ENCODE data around the gene VAPB. TPM values are rescaled to one million over a fixed set of nuclear protein-coding genes. Genes with fewer than 3 reads are reported as not detected.
A peak's percentile ranks its signal among the peaks of the same experiment; 100 is the strongest.

The VAPB gene
- total RNA-seq, 1 donor from 2014 or later = 61.5 TPM

GRCh38 chr20:58375759-58376352 lies 13.2 kb upstream of the VAPB start:
- Histone ChIP-seq H3K27ac (ENCODE audit: low read depth, low read length) (no peak overlapping the region), H3K4me1 (ENCODE audit: insufficient read depth, low read length) (no peaks in the 10 kb centered on the region), H4K20me1 (ENCODE audit: insufficient read depth, low read length) (no peaks in the 10 kb centered on the region), H3K36me3 (ENCODE audit: insufficient read depth, low read length) (no peaks in the 10 kb centered on the region), H3K79me2 (ENCODE audit: insufficient read depth, low read length) (no peaks in the 10 kb centered on the region), H3K9ac (ENCODE audit: low read length) (no peak overlapping the region), H3K27me3 (ENCODE audit: insufficient read depth, low read length) (no peaks in the 10 kb centered on the region), H3K4me3 (ENCODE audit: insufficient read depth, low read depth, low read length) (no peak overlapping the region), H3K9me3 (ENCODE audit: insufficient read depth, low read depth, low read length) (no peaks in the 10 kb centered on the region), H2AFZ (ENCODE audit: low read depth, low read length) (peak overlapping the region; percentile 19), H3K4me2 (ENCODE audit: low read length) (peak overlapping the region; percentile 68)
- H3K27ac Mint-ChIP-seq (ENCODE audit: unreplicated experiment) = peak overlapping the region; percentile 58
- no peak for TF ChIP-seq CTCF (IDR thresholded peaks at IDR 0.05; ENCODE audit: insufficient read depth, low read depth, low read length)
- no peak for TF ChIP-seq EZH2 (IDR thresholded peaks at IDR 0.05; ENCODE audit: insufficient read depth, low read length)
- FAIRE-seq (no peak), DNase-seq (ENCODE audit: low read depth) (no peak)
- H3K4me1 Mint-ChIP-seq (ENCODE audit: low read depth, unreplicated experiment) = peaks cover 7% of the 10 kb centered on the region
- peaks cover 5% of the 10 kb centered on the region for H3K9me3 Mint-ChIP-seq (ENCODE audit: unreplicated experiment)
- H3K4me3 Mint-ChIP-seq (ENCODE audit: unreplicated experiment) = no peak overlapping the region
- no peaks in the 10 kb centered on the region for H3K36me3 Mint-ChIP-seq (ENCODE audit: low read depth, unreplicated experiment)
- no peaks in the 10 kb centered on the region for H3K27me3 Mint-ChIP-seq (ENCODE audit: low read depth, unreplicated experiment)

GRCh38 chr20:58377017-58377416 lies 12.0 kb upstream of the VAPB start:
- Histone ChIP-seq H3K79me2 (ENCODE audit: insufficient read depth, low read length) (no peaks in the 10 kb centered on the region), H3K27ac (ENCODE audit: low read depth, low read length) (no peak overlapping the region), H2AFZ (ENCODE audit: low read depth, low read length) (no peak overlapping the region), H3K9me3 (ENCODE audit: insufficient read depth, low read depth, low read length) (peaks cover 3% of the 10 kb centered on the region), H3K27me3 (ENCODE audit: insufficient read depth, low read length) (no peaks in the 10 kb centered on the region), H4K20me1 (ENCODE audit: insufficient read depth, low read length) (no peaks in the 10 kb centered on the region), H3K4me2 (ENCODE audit: low read length) (no peak overlapping the region), H3K4me3 (ENCODE audit: insufficient read depth, low read depth, low read length) (no peak overlapping the region), H3K4me1 (ENCODE audit: insufficient read depth, low read length) (no peaks in the 10 kb centered on the region), H3K9ac (ENCODE audit: low read length) (no peak overlapping the region), H3K36me3 (ENCODE audit: insufficient read depth, low read length) (no peaks in the 10 kb centered on the region)
- no peak overlapping the region for H3K4me3 Mint-ChIP-seq (ENCODE audit: unreplicated experiment)
- H3K36me3 Mint-ChIP-seq (ENCODE audit: low read depth, unreplicated experiment) = no peaks in the 10 kb centered on the region
- DNase-seq (ENCODE audit: low read depth) (no peak), FAIRE-seq (no peak)
- no peak overlapping the region for H3K27ac Mint-ChIP-seq (ENCODE audit: unreplicated experiment)
- peaks cover 13% of the 10 kb centered on the region for H3K9me3 Mint-ChIP-seq (ENCODE audit: unreplicated experiment)
- TF ChIP-seq CTCF (IDR thresholded peaks at IDR 0.05; ENCODE audit: insufficient read depth, low read depth, low read length) (no peak), EZH2 (IDR thresholded peaks at IDR 0.05; ENCODE audit: insufficient read depth, low read length) (no peak)
- H3K4me1 Mint-ChIP-seq (ENCODE audit: low read depth, unreplicated experiment) = peaks cover 7% of the 10 kb centered on the region
- H3K27me3 Mint-ChIP-seq (ENCODE audit: low read depth, unreplicated experiment) = no peaks in the 10 kb centered on the region

GRCh38 chr20:58377766-58378401 lies 11.1 kb upstream of the VAPB start:
- Mint-ChIP-seq H3K27ac (ENCODE audit: unreplicated experiment) (no peak overlapping the region), H3K4me3 (ENCODE audit: unreplicated experiment) (no peak overlapping the region), H3K36me3 (ENCODE audit: low read depth, unreplicated experiment) (no peaks in the 10 kb centered on the region), H3K4me1 (ENCODE audit: low read depth, unreplicated experiment) (peaks cover 7% of the 10 kb centered on the region), H3K27me3 (ENCODE audit: low read depth, unreplicated experiment) (no peaks in the 10 kb centered on the region), H3K9me3 (ENCODE audit: unreplicated experiment) (peaks cover 13% of the 10 kb centered on the region)
- H3K27me3 ChIP-seq (ENCODE audit: insufficient read depth, low read length) = no peaks in the 10 kb centered on the region
- H4K20me1 ChIP-seq (ENCODE audit: insufficient read depth, low read length) = no peaks in the 10 kb centered on the region
- no peak overlapping the region for H3K4me2 ChIP-seq (ENCODE audit: low read length)
- FAIRE-seq (no peak), DNase-seq (ENCODE audit: low read depth) (no peak)
- TF ChIP-seq CTCF (IDR thresholded peaks at IDR 0.05; ENCODE audit: insufficient read depth, low read depth, low read length) (no peak), EZH2 (IDR thresholded peaks at IDR 0.05; ENCODE audit: insufficient read depth, low read length) (no peak)
- H3K9ac ChIP-seq (ENCODE audit: low read length) = no peak overlapping the region
- H3K36me3 ChIP-seq (ENCODE audit: insufficient read depth, low read length) = no peaks in the 10 kb centered on the region
- H3K4me3 ChIP-seq (ENCODE audit: insufficient read depth, low read depth, low read length) = no peak overlapping the region
- H3K4me1 ChIP-seq (ENCODE audit: insufficient read depth, low read length) = no peaks in the 10 kb centered on the region
- H3K9me3 ChIP-seq (ENCODE audit: insufficient read depth, low read depth, low read length) = peaks cover 3% of the 10 kb centered on the region
- no peak overlapping the region for H3K27ac ChIP-seq (ENCODE audit: low read depth, low read length)
- no peak overlapping the region for H2AFZ ChIP-seq (ENCODE audit: low read depth, low read length)
- no peaks in the 10 kb centered on the region for H3K79me2 ChIP-seq (ENCODE audit: insufficient read depth, low read length)
